ENCODE results near the gene TAF3. TPM values are rescaled to one million over a fixed set of nuclear protein-coding genes. Genes with fewer than 3 reads are reported as not detected.

TAF3 gene
- total RNA-seq, 1 donor from 2014 or later = 2.4 TPM

- FAIRE-seq (no peak), DNase-seq (ENCODE audit: low spot score in 2 of 2) (no peak)
These were observed 223.9 kb downstream of the TAF3 start for GRCh38 chr10:8041992-8042720.

DNA sequence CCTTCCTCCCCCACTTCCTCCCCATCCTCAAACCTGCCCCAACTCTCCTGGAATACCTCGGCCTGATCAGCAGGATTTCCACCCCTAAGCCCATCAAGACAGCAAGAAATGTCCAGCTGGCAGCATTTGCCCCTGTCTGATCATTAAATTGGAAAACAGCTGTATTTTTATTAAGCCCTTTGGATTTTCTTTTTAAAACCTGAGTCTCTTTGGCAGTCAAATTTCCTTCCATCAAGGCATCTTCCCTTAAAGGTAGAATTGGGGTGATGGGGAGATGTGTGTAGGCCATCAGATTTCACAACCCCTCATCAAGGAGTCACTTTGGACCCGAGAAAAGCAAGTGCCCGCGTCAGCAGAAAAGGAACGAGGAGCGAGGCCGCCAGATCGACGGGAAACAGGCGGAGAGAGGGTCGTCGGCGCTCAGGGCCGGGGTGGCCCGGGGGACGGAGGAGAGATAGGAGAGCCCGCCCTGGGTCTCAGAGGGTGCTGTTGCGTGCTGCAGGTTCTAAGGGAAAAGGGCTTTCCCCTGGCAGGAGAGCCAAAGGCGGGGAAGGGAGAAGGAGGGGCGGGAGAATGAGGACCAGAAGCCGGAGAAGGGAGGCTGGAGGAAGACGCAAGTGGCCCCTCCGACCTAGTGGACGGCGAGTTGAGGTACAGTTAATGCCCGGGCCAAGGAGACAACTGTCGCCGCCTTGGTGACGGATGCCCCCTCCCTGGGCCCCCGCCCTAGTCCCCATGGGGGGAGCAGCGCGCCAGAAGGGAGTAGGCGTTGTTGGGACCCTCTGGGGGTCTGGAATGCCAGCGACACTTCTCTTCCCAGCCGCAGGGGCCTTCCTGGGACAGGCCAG is 224.6 kb downstream of the TAF3 start:
- FAIRE-seq (no peak), DNase-seq (ENCODE audit: low spot score in 2 of 2) (peak; percentile 8 to 22)

DNA sequence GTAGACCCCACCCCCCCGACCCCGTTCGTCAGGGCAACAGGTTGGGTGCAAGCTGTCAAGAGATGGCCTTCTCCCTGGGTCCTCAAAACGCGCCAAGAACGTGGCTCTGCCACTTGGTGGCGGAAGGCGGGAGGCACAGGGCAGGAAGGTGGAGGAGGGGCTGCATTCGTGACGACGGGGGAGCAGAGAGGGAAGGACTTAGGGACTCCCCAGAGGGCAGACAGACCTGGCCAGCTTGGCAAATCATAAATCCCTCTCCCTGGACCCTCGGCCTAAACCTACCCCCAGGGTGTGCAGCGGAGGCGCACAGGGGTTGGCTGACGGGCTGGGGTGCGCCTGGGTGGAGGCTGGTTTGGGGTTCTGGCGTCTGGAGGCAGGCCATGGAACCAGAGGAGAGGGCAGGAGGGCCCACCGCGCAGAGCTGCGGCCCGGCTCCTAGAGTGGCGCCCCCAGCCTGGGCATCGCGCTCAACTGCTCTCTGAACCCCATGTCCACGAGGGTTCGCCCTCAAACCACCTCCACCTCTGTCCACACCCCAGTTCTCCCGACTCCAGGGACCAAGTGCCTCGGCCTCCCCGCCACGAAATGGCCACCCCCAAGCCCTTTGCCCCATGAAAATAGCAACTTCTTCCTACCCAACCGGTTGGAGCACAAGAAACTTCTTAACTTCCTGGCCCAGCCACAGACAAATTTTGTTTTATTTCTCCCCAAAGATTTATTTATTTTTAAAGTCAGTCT is 225.4 kb downstream of the TAF3 start:
- FAIRE-seq = no peak
- peak; percentile 18 to 23 for DNase-seq (ENCODE audit: low spot score in 2 of 2)

DNA sequence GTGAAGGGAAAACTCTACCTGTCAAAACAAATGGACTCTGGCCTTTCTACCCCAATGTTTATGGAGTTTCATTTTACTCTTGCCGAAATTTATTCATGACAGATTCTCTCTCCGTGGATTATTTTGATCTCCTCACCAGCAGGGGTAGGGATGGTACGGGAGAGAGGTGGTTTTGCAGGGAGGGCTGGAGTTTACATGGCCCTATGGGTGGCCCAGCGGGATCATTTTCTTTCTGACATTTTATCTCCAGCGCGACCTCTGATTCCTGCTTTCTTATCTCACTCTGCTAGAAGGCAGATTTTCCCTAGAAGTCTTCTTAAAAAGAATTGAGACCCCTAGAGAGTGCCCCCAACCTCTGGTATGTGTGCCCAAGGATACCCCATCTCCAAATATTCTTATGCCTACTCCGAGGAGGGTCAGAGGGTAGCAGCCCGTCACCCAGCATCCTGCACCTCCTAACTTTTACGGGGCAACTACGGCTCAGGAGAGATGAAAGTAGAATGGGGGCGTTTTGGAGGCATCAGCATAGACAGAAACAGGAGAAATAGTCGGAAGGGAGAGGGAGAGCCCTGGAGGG is 226.1 kb downstream of the TAF3 start:
- FAIRE-seq (no peak), DNase-seq (ENCODE audit: low spot score in 2 of 2) (no peak)

- no peak for FAIRE-seq
- no peak for DNase-seq (ENCODE audit: low spot score in 2 of 2)
These were observed 226.8 kb downstream of the TAF3 start for GRCh38 chr10:8044908-8045725.

- FAIRE-seq (no peak), DNase-seq (ENCODE audit: low spot score in 2 of 2) (no peak)
These were observed 227.6 kb downstream of the TAF3 start for GRCh38 chr10:8045726-8046494.

DNA sequence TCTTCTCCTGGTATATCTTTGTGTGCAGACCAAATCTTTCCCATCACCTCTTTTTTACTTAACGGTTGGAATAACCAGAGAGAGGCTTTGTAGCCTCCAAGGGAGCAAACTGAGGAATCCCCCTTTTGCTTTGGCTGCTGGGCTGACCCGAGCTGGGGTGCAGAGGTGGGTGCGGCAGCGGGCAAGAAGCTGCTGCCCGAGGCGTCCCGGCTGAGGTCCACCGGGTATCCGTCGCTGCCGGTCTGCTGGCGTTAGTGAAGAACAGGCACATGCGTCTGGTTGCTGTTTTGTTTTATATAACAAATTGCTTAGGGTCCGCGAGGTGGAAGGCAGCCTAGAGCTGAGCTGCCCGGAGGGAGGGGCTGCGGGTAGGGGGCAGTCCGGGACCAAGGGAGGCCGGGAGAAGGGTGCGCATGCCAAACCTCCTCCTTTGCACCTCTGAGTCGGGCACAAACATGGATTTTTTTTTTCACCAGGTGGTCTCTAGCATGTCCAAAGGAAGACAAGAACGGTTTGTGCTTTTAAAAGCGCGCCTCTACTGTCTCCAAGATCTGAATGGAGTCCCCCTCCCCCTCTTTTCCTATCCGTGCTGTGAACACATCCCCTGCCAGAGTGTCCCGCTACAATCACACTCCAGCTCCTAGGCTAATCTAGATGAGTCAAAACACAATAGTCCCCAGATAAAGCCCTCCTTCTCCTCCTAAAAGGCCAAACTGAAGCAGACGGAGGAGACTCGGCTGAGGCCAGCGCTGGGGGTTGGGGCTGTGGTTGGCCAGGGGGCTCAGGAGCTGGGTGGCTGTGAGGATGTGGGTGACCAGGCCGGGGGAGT is 229.4 kb downstream of the TAF3 start:
- DNase-seq (ENCODE audit: low spot score in 2 of 2) (no peak), FAIRE-seq (no peak)

DNA sequence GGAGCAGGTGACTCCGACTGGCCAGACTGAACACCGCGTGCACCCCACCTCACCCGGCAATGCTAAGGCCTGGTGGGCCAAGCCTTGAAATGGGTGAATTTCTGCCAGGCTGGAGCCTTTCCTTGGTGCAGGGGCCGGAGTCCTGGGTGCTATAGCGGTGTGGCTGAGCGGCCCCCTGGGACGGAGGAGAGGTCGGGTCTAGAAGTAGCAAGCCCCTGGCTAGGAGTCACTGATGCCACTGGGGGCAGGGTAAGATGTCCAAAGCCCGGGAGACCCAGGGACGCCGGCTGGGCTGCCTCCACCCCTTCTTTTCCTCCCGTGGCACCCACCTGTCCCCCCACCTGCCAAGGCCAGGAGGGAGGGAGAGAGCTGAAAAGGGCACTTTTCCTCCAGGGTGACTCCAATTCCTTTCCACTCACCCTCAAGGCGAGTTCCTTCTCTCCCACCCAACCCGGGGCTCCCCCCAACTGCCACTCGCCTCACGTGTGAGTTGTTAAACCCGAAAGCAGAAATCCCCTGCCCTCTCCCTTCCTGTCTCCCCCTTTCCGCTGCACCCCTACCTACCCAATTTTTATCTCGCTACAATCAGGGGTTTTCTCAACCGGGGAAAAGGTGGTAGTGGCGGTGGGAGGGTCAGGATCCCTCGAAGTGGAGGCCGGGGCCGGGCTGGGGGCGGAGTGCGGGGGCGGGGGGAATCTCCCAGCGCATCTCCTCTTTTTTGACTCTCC is 230.1 kb downstream of the TAF3 start:
- DNase-seq (ENCODE audit: low spot score in 2 of 2) (no peak), FAIRE-seq (no peak)

GRCh38 chr10:8049045-8049864 is 230.9 kb downstream of the TAF3 start:
- FAIRE-seq (no peak), DNase-seq (ENCODE audit: low spot score in 2 of 2) (no peak)

GRCh38 chr10:8049865-8050555 is 231.7 kb downstream of the TAF3 start:
- DNase-seq (ENCODE audit: low spot score in 2 of 2) = peak in 1 of 2 donors; percentile 41

DNA sequence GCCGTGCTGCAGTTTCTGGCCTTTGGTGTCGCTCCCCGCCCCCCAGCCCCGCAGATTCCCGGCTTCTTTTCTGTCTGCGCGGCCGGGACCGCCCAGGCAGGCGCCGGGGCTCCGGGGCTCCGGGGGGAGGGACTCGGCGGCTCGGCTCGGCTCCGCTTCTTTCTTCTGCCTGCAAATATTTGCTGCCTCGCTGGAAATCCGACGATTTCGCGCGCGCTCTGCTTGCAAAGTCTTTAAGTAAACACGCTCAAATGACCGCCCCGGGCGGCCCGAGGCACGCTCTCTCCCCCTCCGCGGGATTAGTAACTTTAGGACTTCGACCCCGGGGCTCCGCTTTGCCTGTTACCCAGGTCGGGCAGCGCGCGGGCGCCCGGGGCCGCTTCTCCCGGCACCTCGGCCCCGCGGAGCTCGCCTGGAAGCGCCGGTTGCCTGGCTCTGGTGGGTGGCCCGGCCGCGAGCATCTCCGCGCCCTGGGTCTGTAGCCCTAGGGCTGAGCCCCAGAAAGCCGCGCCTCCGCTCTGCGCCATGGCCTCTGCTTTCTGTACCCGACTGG is 232.3 kb downstream of the TAF3 start:
- DNase-seq (ENCODE audit: low spot score in 2 of 2) = peak in 1 of 2 donors; percentile 40
- FAIRE-seq = no peak

More at GRCh38 chr10:8049865-8050555, 231.7 kb downstream of the TAF3 start:
- no peak for FAIRE-seq

DNA sequence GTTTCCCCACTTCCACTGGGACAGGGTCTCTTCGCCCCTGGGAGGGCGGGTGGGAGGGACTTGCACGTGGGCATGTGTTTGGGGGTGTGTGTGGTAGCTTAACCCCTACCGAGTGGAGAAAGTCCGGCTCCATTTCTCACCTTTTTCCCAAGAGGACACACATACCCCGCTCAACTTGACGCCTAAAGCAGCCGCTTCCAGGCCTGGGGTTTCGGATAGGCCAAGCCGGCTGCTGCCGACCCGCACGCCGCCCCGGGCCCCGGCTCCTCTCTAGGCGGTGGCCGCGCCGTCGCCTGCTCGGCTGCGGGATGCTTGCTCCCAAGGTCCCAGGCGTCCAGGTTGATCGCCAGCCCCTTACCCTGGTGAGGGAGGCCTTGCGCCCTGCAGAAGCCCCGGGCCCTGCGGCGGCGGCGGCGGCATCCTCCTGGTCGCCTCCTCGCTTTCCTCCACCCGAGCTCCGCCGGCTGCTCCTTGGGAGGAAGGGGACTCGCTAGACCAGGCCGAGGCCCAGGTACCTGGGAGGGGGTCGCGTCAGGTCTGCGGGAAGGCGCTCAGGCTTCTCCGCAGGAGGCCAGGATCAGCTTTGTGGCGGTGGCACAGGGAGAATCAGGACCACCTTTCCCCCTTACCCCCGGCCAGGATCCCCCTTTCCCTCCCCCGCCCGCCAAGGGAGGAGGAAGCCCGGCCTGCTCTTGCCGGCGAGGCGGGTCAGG is 233.0 kb downstream of the TAF3 start:
- FAIRE-seq (no peak), DNase-seq (ENCODE audit: low spot score in 2 of 2) (peak in 1 of 2 donors; percentile 48)

DNA sequence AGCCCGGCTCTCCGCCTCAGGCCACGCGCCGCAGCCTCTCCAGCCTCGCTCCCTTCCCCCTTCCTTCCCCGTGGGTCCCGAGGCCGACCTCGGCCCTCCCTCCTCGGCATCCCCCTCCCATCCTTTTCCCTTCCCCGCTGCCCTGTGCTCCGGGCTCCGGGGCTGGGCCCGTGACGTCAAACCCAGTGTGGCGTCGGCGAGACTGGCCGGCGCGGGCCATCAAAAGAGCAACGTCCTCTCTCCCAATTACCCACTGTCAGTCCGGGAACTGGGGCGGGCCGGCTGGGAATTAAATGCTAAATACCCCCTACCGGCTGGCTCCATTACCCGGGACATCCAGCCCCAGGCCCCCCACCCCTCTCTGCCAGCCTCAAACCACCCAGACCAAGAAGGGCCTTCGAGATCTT is 233.5 kb downstream of the TAF3 start:
- FAIRE-seq = no peak
- no peak for DNase-seq (ENCODE audit: low spot score in 2 of 2)

DNA sequence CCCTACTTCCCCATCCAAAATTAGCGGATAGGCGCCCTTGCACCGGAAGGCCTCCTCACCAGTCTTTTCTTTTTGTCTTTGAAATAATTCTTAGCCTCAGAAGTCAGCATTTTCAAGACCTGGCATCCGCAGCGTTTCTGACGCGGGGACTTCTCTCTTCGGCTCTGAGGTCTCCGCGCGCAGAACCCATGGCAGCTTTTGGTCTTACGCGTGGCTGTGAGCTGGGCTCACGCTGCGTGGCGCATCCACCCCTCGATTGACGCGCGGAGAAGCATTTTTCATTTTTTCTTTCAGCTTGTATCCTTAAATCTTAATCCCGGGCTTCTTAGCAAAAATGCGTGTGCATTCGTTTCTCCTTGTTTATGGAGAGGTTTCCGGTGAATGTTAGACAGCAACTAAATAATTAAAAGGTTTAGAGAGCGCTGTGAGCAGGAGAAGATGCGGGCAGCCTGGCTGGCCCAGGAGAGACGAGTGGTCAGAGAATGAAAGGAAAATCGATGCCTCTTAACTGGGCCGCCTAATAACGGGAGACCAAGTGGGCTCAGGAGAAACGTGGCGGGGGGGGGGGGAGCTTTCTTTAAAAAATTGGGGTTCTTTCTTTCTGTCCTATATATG is 234.1 kb downstream of the TAF3 start:
- FAIRE-seq (no peak), DNase-seq (ENCODE audit: low spot score in 2 of 2) (no peak)

Data from frontal cortex (tissue), 4 donors.